GM21390 (cell line): Measurements from ENCODE around the gene ACSF3.

Experiments
- ATAC-seq: cut with Tn5 transposase; IDR thresholded peaks from one replicate; pipeline ENCODE4 v1.9.1; 2021; ENCODE audit not compliant: unreplicated experiment

Gene ACSF3

DNA sequence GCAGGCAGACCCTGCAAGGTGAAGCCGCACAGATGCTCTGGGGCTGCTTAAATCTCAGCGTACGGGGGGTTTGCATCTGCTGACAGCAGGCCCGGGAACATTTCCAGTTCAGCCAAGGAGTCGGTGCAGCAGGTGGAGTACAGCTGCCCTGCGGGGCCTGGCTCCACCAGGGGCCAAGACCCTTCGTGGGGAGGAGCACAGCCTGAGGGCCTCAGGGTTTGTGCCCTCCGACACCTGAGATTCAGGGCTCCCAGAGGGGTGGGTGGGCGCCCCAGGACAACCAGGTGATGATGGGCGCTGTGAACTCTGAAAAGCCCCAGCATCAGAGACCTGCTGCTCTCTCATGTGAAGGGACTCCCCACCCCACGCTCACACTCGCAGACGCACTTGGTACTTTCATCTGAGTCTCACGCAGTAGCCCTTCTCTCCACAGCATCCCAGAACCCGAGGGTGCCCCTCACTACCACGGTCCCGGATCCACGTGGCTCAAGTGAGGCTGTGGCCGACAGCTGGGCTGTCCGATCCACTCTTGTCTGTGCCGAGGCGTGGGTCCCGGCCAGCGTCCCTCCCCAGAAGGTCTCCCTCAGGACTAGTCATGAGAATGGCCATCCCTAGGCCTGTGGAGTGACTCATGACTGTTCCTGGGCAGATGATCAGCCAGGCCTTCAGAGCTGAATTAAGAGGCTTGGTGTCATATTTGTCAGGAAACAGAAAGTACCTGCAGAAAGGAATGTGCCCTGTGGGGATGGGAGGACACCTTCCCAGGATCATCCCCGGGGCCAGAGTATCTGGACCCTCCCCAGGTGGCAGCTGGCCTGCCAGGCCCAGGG is 29.6 kb downstream of the ACSF3 start:
- ATAC-seq: no peak

DNA sequence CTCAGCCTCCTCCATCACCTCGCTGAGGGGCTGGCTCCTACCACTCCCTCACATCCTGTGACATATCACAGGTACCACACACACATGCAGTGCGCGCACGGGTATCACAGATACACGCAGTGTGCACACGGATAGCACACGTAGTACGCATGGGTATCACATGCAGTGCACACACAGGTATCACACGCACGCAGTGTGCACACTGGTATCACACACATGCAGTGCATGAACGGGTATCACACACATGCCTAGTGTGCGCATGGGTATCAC is 30.1 kb downstream of the ACSF3 start:
- ATAC-seq: no peak

DNA sequence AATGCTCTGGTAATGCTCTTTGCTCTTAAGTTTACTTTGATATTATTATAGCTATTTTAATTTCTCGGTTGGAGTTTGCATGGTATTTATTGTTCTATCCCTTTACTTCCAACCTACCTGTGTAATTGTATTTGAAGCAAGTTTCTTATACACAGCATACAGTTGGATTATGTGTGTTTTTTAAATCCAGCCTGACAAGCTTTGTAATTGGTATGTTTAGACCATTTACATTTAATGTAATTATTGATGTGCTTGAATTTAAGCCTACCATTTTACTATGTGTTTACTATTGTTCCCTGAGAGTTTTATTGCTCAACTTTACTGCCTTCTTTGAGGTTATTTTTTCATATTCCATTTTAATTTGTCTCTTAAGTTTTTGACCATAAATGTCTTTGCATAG is 35.7 kb downstream of the ACSF3 start:
- no peak for ATAC-seq

DNA sequence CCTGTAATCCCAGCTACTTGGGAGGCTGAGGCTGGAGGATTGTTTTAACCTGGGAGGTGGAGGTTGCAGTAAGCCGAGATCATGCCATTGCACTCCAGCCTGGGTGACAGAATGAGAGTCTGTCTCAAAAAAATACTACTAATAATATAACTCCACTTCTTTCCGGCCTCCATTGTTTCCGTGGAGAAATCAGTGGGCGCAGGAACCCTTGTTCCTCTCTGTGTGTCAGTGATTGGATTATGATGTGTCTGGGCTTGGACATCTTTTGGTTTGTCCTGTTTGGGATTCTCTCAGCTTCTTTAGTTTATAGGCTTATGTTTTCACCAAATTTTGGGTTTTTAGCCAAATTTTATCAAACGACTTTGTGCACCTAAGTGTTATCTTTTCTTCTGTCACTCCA is 36.8 kb downstream of the ACSF3 start:
- no peak for ATAC-seq

DNA sequence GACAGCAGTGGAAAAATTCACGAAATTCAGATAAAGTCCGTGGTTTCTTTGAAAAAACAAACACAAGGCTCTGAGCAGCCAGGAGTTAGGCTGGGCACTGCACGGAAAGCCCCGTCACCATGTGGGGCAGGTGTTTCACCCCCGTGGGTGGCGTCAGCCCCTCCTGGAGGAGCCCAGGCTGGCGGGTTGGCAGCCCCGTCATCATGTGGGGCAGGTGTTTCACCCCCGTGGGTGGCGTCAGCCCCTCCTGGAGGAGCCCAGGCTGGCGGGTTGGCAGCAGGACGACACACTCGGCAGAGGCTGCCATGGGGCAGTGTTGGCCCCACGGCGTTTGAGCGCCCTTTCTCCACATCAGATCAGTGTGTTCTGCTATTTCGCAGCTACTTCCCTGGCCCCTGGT is 38.1 kb downstream of the ACSF3 start:
- no peak for ATAC-seq

DNA sequence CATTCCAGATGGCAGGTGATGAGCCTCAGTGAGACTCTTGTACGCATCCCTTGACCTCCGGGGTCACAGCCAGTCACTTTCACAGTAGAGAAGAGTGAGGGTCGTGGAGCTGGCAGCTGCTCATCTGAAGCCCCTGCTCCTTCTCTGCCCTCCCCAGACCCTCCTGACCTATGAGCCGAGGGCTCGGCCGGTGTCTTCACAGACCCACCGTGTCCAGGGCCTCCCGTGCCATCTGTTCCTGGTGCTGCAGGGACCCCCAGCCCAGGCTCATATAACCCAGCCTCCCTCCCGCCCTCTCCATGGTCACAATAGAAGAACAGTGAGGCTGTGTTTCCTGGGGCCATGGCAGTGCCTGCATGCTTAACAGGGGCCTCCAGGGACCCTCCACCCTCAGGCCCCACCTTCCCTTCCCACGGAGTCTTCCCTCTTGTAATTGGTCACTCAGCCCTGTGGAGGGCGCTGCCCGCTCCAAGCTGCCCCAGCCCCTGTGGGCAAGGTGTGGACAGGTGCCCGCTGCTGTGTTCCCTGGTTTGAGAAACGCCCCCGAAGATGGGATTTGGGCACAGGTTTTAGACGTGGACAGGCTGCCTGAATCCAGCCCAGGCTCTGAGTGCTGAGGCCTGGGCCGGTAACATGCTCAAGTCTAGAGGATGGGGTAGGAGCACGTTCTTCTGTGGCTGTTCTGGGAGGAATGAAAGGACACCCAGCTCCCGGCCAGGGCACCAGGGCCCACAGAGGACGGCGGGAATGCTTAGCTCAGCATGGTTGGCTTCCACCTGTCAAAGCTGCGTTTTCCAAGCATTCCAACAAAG is 38.7 kb downstream of the ACSF3 start:
- no peak for ATAC-seq

DNA sequence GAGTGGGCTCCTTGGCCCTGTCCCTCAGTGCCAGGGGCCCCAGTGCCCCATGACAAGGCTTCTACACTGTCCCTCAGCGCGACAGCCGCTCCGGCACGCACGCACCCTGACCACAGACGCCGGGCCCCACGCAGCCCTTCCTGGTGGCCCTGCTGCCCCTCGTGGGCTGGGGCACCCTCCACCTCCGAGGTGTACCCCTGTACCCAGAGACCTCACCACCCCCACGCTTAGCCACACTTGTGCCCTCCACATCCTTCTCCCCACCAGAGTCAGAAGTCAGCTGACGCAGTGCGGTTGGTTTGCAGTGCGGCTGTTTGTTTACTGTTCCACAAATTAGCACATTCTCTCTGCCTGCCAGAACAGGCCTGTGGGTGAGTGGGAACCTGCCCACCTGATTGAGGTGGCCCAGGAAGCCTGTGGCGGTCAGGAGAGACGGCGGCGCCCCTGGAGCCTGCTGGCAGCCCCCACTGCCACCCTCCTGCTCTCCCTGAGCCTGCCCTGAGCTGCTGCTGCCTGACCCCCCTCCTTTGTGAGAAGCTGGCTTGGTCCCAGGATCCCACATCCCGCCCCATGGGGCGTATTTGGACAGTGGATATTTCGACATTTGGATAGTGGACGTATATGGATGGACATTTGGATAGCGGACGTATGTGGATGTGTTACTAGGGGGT is 39.9 kb downstream of the ACSF3 start:
- ATAC-seq: no peak

DNA sequence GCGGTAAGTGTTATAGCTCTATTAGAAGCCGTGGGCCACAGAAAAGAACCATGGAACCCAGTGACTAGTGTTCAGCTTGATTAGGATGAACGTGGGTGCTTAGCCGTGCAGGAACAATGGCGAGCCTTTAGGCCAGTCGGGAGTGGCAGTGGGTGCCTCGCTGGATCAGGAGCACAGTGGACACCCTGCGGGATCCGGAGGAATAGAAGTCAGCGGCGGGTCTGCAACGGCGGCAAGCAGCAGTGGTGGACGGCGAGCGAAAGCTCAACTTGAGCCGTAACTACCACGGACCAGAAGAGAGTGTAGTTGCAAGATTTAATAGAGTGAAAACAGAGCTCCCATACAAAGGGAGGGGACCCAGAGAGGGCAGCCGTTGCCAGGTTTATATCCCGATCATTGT is 40.6 kb downstream of the ACSF3 start:
- no peak for ATAC-seq

DNA sequence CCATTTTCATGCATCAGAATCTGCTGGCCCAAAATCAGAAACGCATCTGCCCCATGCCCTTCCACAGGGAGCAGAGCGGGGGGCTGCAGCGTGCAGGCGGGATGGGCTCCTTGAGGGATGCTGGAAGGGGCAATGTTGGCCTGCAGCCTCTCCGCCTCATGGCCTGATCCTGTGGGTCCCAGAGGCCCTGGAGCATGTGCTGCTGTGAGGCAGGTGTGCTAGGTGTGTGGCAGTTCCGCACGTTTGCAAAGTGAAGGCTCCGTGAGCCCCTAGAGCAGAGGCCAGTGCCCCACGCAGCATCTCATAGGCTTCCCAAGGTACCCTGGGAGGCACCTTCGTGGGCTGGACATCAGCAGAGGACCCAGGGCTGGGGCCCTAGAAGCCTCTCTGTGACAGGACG is 41.5 kb downstream of the ACSF3 start:
- ATAC-seq: no peak

DNA sequence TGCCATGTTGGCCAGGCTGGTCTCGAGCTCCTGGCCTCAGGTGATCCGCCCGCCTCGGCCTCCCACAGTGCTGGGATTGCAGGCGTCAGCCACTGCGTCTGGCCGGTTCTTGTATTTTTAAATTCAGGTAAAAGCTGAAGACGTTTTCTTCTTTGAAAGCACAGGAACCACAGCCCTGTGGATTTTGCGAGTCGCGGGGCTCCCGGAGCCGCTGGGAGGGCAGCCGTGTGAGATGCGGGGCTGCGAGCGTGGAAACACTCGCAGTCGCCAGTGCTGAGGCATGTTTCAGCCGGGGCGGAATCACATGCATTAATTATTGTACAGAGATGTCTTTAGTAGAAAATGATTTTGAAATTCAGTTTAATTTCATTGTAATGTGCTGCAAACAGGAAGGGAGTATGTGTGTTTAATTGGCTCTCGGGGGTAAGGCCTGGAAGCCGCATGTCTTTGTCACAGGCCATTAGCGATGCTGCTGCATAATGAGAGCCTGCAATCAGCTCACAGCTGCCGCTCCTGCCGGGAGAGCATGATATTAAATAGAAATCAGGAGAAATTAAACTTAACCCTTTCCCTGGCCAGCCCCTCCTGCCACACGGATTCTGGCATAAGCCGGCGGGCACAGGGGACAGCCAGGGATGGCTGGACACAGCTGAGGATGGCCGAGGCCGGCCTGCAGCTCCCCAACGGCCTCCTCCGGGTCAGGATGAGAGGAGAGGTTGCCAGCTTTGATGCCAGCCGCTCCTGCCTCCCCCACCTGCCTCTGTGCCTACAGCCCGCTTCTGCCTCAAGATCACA is 42.5 kb downstream of the ACSF3 start:
- no peak for ATAC-seq

DNA sequence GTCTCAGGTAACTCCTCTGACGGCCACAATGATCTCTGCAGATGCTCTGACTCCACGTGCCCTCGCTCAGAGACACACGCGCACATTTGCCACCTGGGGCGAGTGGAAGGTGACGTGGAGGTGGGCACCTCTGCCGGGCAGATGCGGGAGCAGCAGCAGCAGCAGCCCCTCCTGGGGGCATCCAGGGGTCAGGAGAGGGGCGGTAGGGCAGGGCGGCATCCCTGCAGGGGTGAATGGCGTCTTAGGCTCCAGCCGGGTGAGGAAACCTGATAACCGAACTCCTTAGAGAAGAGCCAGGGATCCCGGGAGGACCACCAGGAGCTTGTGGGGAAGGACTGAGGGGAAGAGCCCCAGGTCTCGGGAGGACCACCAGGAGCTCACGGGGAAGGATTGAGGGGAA is 43.3 kb downstream of the ACSF3 start:
- no peak for ATAC-seq

DNA sequence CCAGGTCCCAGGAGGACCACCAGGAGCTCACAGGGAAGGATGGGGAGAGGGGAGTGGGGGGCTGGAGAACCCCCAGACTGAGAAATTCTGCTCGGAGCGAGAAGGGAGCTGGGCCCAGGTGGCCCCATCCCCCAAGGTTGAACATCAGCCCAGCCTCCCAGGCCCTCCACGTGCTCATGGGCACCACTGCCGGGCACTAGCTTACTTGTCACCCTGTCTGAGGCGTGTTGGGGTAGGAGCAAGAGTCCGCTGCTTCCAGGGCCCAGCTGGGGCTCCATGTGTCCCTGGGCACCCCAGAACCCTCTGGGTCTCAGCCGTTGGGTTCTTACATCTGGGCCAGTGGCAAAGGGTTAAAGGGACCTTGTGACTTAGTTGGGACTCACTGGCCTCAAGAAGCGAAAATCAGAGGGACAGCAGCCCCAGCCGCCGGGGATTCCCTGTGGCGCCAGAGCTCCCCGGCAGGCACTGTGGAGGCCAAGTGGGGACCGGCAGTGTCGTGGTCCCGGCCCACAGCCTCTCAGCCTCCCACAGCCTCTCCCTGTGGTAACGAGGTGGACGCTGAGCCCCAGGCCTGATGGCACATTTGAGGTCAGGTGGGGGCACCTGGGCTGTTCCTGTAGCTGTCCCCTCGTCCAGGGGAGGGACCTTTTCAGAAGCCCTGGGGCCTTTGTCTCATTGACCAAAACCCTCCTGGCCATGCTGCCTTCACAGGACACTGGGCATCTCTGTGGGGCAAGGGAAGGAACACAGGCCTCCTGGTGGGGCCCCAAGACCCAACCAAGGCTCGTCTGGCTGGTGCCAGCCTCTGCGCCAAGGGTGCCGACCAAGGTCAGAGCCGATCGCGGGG is 44.2 kb downstream of the ACSF3 start:
- ATAC-seq: no peak

DNA sequence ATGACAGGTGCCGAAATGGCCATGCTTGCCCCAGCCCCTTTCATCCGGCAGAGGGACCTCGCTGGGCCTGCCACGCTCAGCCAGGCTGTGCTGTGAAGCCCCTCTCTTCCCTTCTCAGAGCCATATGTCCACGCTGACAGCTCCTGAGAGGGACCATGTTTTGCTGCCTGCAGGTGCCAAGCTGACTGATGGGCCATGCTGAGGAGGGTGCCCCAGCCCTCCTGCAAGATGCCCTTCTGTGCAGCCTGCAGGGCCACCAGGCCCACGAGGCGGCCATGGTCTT is 44.8 kb downstream of the ACSF3 start:
- no peak for ATAC-seq

DNA sequence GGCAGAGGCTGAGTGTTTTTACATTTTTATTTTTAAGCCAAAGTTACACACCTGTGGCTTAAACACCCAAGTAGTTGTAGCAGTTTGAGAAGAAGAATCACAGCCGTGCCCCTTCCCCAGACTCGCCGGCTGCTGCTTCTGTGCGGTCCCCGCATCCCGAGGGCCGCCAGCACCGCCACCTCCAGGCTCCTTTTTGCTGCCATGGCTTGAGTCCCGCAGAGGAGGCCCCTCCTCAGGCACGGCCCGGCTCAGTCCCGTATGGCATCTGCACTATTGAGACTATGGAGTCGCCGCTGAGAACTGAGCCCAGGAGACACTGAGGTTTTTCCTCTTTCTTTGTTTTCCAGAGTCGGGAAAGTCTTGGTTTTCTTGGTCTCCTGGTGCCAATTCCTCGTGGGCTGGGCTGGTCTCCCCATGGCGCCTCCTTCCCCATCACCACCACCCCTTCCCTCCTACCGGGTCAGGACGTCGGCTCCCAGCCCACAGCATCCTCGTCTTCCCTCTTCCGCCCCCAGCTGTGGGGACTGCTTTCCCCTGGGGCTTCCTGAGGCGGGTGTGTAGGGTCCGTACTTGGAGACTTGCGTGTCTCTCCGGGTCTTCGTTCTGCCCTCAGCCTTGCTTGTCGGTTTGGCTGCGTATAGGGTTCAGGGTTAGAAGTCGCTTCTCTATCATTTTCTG is 45.3 kb downstream of the ACSF3 start:
- no peak for ATAC-seq

DNA sequence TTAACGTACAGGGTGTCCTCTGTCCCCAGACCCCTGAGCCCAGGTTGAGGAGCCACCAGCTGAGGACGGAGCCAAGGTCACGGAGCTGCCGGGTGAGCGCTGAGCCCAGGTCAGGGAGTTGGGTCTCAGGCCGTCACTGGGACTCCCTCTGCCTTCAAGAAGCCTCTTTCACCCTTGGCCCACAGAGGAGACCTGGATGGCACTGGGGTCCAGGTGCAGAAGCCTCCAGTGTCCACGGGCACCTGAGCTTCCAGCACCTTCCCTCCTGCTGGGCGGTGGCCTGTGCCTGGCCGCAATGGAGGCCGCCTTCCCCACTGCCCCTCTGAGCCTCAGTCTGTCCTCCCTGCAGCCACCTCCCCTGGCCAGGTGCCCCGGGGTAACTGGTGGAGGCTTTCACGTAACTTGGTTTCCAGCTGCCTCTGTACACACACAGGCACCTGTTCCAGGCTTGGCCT is 46.3 kb downstream of the ACSF3 start:
- ATAC-seq: no peak

DNA sequence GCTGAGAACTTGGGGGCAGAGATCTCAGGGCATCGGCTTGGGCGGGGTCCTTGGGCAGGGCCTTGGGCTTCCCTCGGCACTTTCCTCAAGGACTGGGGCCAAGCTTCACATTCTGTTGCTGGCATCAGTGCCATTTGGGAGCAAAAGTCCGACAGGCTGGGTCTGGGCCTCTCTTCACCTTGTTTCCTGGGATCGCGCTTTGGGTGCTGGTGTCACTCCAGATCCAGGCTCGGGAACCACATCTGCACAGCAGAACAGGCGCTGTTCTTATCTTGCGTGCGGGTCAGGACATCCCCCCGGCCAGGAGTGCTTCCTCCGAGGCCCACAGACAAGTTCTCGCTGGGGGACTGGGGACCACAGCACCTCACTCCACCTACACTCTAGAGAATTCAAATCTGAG is 46.7 kb downstream of the ACSF3 start:
- ATAC-seq: no peak

DNA sequence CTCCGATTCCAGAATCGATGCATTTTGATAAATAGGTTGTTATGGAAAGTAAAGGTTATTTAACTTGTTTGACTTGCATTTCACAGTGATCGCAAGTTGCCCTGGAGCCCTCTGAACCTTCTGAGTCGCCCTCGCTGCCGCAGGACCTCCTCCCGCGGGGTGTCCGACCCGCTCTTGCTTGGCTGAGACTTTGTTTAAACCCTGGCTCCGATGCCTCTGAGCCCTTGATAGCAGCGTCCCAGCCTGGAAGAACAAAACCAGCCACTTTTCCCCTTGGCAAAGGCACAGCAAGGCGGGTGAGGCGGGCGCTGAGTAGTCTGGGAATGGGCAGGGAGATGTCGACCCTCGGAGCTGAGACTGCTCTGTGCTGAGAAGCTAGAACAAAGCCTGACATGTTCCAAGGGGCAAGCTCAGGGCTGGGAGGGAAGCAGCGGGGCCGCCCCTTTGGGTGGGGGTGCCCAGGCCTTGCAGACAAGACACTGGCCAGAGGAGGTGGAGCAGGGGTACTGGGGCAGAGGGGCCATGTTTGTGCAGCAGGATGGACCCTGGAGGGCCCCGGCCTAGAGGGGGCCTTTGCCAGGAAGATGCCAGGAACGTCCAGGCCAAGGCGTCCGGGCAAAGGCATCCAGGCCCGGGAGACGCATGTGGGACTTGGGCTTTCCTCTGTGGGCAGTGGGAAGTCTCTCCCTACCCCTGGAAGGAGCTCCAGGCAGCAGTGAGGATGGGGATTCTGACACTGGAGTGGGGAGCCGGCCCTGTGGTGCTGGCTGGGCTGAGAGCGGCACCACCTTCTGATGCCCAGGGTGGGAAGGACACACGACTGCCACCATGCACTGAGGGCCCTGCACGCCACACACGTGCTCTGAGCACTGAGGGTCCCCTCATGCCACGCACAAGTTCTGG is 47.6 kb downstream of the ACSF3 start:
- ATAC-seq: no peak

DNA sequence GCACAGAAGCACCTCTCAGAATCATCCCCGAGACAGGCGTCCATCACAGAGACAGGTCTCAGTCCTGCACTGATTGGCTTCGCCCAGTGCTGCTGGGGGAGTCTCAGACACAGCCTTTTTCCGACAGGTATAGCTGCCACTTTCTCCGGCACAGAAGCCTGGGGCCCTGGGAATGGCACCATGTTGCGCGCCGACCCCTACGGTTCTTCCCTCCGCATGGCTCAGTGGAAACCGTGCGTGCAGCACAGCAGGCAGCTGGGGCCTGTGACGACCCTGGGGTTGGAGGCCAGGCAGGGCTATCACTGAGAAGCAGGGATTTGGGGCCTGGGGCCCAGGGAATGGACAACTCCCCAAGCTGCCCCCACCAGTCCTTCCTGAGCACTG is 48.2 kb downstream of the ACSF3 start:
- ATAC-seq: no peak
